Neural cell (in vitro differentiated cells): ENCODE data around the gene FOXO3. TPM values are rescaled to one million over a fixed set of nuclear protein-coding genes. Genes with fewer than 3 reads are reported as not detected.

Experiments used
- H2AFZ ChIP-seq: fragments of 200-600, 300-800 bp; sonication (generic), shearing (Covaris generic); 2 replicates; pipeline ENCODE4 v1.6.0; 2014; ENCODE audit warnings: low read depth, mild to moderate bottlenecking, antibody characterized with exemption, low read length, moderate library complexity
- H3F3A ChIP-seq: fragments of 200-600 bp; shearing (Covaris generic); 2 replicates; pipeline ENCODE4 v1.6.1; 2016; ENCODE audit warnings: mild to moderate bottlenecking, moderate library complexity, mixed read lengths, antibody characterized with exemption, low read length; ENCODE audit not compliant: insufficient read depth, poor library complexity, severe bottlenecking
- H3K27ac ChIP-seq: fragments of 200-600, 300-800 bp; sonication (generic), shearing (Covaris generic); 2 replicates; pipeline ENCODE4 v1.5.1; 2014; ENCODE audit warnings: mild to moderate bottlenecking, low read length, moderate library complexity
- H3K27me3 ChIP-seq: fragments of 300-800, 200-600 bp; sonication (generic), shearing (Covaris generic); 2 replicates; pipeline ENCODE4 v1.6.0; 2014; ENCODE audit warnings: mild to moderate bottlenecking, low read depth, low read length, moderate library complexity; ENCODE audit not compliant: insufficient read depth
- H3K36me3 ChIP-seq: fragments of 300-800, 200-600 bp; sonication (generic), shearing (Covaris generic); 2 replicates; pipeline ENCODE4 v1.5.1; 2014; ENCODE audit warnings: mild to moderate bottlenecking, antibody characterized with exemption, low read length, moderate library complexity; ENCODE audit not compliant: insufficient read depth
- H3K4me2 ChIP-seq: fragments of 300-800, 200-600 bp; sonication (generic), shearing (Covaris generic); 2 replicates; pipeline ENCODE4 v1.6.0; 2014; ENCODE audit warnings: mild to moderate bottlenecking, low read length
- H3K4me3 ChIP-seq: fragments of 300-800, 200-600 bp; sonication (generic), shearing (Covaris generic); 2 replicates; pipeline ENCODE4 v1.5.1; 2014; ENCODE audit warnings: mild to moderate bottlenecking, low read length, moderate library complexity
- H3K79me2 ChIP-seq: fragments of 200-600 bp; shearing (Covaris generic); replicated peaks from 2 replicates; pipeline ENCODE4 v1.6.0; 2014; ENCODE audit warnings: mild to moderate bottlenecking, low read length, moderate library complexity; ENCODE audit not compliant: insufficient read depth
- H3K9ac ChIP-seq: fragments of 300-800, 200-600 bp; sonication (generic), shearing (Covaris generic); 2 replicates; pipeline ENCODE4 v1.6.1; 2016; ENCODE audit warnings: mild to moderate bottlenecking, low read length, mixed read lengths
- H3K9me2 ChIP-seq: fragments of 200-600 bp; shearing (Covaris generic); 2 replicates; pipeline ENCODE4 v1.6.1; 2016; ENCODE audit warnings: mild to moderate bottlenecking, low read length, mixed read lengths; ENCODE audit not compliant: insufficient read depth
- H3K9me3 ChIP-seq: fragments of 200-600, 300-800 bp; sonication (generic), shearing (Covaris generic); 2 replicates; pipeline ENCODE4 v1.6.1; 2016; ENCODE audit warnings: mild to moderate bottlenecking, mixed run types, low read length, moderate library complexity, mixed read lengths
- H4K20me1 ChIP-seq: fragments of 200-600 bp; shearing (Covaris generic); 2 replicates; pipeline ENCODE4 v1.6.1; 2016; ENCODE audit warnings: mild to moderate bottlenecking, mixed run types; ENCODE audit not compliant: insufficient read depth
- EP300 ChIP-seq: fragments of 450-650 bp; conservative IDR thresholded peaks from 2 replicates; pipeline ENCODE4 v1.6.1; 2014; ENCODE audit warnings: antibody characterized with exemption, mild to moderate bottlenecking, moderate library complexity; ENCODE audit not compliant: poor library complexity, severe bottlenecking
- EZH2 ChIP-seq: fragments of 200-600, 300-800 bp; shearing (Covaris generic), sonication (generic); IDR thresholded peaks from 2 replicates; pipeline ENCODE4 v1.6.1; 2014; ENCODE audit warnings: antibody characterized with exemption, low read length, borderline replicate concordance, mild to moderate bottlenecking; ENCODE audit not compliant: insufficient read depth, poor library complexity, severe bottlenecking
- MXI1 ChIP-seq: fragments of 450-650 bp; conservative IDR thresholded peaks from 2 replicates; pipeline ENCODE4 v1.6.1; 2014; ENCODE audit warnings: antibody characterized with exemption, mild to moderate bottlenecking; ENCODE audit not compliant: poor library complexity, severe bottlenecking
- POLR2AphosphoS5 ChIP-seq: IDR thresholded peaks from 2 replicates; pipeline ENCODE4 v1.6.1; 2012
- RAD21 ChIP-seq: fragments of 450-650 bp; conservative IDR thresholded peaks from 2 replicates; pipeline ENCODE4 v1.6.1; 2014; ENCODE audit warnings: antibody characterized with exemption, mild to moderate bottlenecking, moderate library complexity
- SMC3 ChIP-seq: fragments of 450-650 bp; conservative IDR thresholded peaks from 2 replicates; pipeline ENCODE4 v1.6.1; 2014; ENCODE audit warnings: antibody characterized with exemption, mild to moderate bottlenecking, moderate library complexity; ENCODE audit not compliant: poor library complexity
- TAF1 ChIP-seq: IDR thresholded peaks from 2 replicates; pipeline ENCODE4 v1.6.1; 2012; ENCODE audit warnings: low read depth
- polyA plus RNA-seq: library from polyadenylated mRNA; depleted of rRNA; stranded (reverse); fragments of >200 nt; gene quantifications from 2 replicates; pipeline ENCODE4 v1.2.3, GENCODE V29; 2014
- TF ChIP-seq, protein P1 (sequence below): IDR thresholded peaks from 2 replicates; pipeline ENCODE4 v1.6.1; 2012; ENCODE audit warnings: borderline replicate concordance
- TF ChIP-seq, protein P2 (sequence below): fragments of 450-650 bp; IDR thresholded peaks from 2 replicates; pipeline ENCODE4 v1.5.1; 2014; ENCODE audit warnings: antibody characterized with exemption, mild to moderate bottlenecking, moderate library complexity; ENCODE audit not compliant: poor library complexity, severe bottlenecking

The FOXO3 gene
- polyA plus RNA-seq, 1 donor from 2014 or later: 21.3 TPM

DNA sequence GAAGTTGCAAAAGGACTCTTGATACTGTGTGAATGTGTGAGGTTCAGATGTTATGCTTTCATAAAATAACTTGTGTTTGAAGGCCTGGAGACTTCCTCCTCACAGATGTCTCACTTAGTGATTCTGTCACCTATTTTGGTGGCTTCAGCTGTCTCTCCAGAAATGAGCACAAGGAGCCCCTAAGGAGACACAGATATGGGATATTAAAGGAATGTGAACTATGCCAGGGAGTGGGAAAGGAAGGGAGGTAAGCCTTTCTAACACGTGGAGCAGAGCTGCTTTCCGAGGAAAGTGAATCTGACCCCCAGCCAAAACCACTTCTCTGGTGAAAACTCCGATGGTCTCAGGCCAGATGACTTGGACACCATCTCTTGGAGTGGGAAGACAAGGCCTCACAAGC is 10.5 kb upstream of the FOXO3 start:
- H3K9me2 ChIP-seq: no peaks in the 10 kb centered on the region
- no peak overlapping the region for H2AFZ ChIP-seq
- H3K9me3 ChIP-seq: no peaks in the 10 kb centered on the region
- H3K27me3 ChIP-seq: no peaks in the 10 kb centered on the region
- no peak overlapping the region for H3K4me2 ChIP-seq
- H3K4me3 ChIP-seq: no peak overlapping the region
- TF ChIP-seq TAF1 (no peak), POLR2AphosphoS5 (no peak), SMC3 (no peak), RAD21 (no peak), MXI1 (no peak)
- TF ChIP-seq, protein P1, sequence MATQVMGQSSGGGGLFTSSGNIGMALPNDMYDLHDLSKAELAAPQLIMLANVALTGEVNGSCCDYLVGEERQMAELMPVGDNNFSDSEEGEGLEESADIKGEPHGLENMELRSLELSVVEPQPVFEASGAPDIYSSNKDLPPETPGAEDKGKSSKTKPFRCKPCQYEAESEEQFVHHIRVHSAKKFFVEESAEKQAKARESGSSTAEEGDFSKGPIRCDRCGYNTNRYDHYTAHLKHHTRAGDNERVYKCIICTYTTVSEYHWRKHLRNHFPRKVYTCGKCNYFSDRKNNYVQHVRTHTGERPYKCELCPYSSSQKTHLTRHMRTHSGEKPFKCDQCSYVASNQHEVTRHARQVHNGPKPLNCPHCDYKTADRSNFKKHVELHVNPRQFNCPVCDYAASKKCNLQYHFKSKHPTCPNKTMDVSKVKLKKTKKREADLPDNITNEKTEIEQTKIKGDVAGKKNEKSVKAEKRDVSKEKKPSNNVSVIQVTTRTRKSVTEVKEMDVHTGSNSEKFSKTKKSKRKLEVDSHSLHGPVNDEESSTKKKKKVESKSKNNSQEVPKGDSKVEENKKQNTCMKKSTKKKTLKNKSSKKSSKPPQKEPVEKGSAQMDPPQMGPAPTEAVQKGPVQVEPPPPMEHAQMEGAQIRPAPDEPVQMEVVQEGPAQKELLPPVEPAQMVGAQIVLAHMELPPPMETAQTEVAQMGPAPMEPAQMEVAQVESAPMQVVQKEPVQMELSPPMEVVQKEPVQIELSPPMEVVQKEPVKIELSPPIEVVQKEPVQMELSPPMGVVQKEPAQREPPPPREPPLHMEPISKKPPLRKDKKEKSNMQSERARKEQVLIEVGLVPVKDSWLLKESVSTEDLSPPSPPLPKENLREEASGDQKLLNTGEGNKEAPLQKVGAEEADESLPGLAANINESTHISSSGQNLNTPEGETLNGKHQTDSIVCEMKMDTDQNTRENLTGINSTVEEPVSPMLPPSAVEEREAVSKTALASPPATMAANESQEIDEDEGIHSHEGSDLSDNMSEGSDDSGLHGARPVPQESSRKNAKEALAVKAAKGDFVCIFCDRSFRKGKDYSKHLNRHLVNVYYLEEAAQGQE: no peak
- H3K36me3 ChIP-seq: no peaks in the 10 kb centered on the region
- H3K27ac ChIP-seq: no peak overlapping the region
- H3K9ac ChIP-seq: no peak overlapping the region
- H3F3A ChIP-seq: no peaks in the 10 kb centered on the region
- H4K20me1 ChIP-seq: no peaks in the 10 kb centered on the region
- H3K79me2 ChIP-seq: no peaks in the 10 kb centered on the region

DNA sequence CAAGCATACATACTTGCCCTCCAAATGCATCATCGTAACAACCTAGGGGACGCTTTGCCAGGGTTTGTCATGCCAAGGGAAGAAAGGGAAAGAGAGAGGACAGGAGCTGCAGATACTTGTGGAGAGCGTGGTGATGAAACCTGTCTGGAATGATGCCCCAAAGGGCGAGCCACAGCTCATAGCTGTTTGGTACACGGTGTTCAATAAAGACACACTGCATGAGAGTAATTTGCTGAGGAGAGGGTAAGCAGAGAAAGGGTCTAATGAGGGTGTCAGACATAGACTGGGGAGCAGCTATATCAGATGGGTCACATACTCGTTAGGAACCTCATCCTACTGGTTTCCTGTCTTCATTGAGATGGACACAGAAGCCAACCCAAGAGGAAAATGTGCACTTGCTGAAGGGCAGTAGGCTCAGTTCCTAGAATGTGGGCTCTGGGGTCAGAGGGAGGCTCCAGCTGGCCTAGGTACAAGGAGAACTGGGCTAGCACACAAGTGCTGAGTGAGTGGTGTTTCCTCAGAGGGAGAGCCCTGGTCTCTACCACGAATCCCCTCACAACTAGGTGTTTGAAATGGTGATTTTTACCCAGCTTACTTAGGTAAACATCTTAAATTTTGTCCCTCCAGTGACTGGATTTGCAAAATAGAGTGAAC is 5.2 kb upstream of the FOXO3 start:
- Histone ChIP-seq H3K27ac (no peak overlapping the region), H3F3A (no peaks in the 10 kb centered on the region), H3K4me2 (no peak overlapping the region), H3K4me3 (no peak overlapping the region), H3K9me3 (no peaks in the 10 kb centered on the region), H3K36me3 (no peaks in the 10 kb centered on the region), H3K79me2 (no peaks in the 10 kb centered on the region), H3K9ac (no peak overlapping the region), H2AFZ (no peak overlapping the region), H4K20me1 (no peaks in the 10 kb centered on the region), H3K27me3 (no peaks in the 10 kb centered on the region), H3K9me2 (no peaks in the 10 kb centered on the region)
- TF ChIP-seq RAD21 (no peak), TAF1 (no peak), SMC3 (no peak), MXI1 (no peak), POLR2AphosphoS5 (no peak), EZH2 (no peak), EP300 (no peak)
- TF ChIP-seq, protein P2, sequence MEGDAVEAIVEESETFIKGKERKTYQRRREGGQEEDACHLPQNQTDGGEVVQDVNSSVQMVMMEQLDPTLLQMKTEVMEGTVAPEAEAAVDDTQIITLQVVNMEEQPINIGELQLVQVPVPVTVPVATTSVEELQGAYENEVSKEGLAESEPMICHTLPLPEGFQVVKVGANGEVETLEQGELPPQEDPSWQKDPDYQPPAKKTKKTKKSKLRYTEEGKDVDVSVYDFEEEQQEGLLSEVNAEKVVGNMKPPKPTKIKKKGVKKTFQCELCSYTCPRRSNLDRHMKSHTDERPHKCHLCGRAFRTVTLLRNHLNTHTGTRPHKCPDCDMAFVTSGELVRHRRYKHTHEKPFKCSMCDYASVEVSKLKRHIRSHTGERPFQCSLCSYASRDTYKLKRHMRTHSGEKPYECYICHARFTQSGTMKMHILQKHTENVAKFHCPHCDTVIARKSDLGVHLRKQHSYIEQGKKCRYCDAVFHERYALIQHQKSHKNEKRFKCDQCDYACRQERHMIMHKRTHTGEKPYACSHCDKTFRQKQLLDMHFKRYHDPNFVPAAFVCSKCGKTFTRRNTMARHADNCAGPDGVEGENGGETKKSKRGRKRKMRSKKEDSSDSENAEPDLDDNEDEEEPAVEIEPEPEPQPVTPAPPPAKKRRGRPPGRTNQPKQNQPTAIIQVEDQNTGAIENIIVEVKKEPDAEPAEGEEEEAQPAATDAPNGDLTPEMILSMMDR: no peak
- TF ChIP-seq, protein P1: no peak
